Type B pancreatic cell (in vitro differentiated cells): Measurements from ENCODE around the gene HVCN1. TPM values are rescaled to one million over a fixed set of nuclear protein-coding genes. Genes with fewer than 3 reads are reported as not detected.

Experiments used
- DNase-seq: peaks from one replicate; pipeline ENCODE4 v3.0.0; 2021; ENCODE audit warnings: mixed read lengths; ENCODE audit not compliant: unreplicated experiment; ENCODE audit errors: extremely low spot score
- H3K27ac Mint-ChIP-seq: 2 replicates; pipeline ENCODE4 v1.8.0; 2021; ENCODE audit warnings: mild to moderate bottlenecking, mixed read lengths
- H3K27me3 Mint-ChIP-seq: 2 replicates; pipeline ENCODE4 v1.8.0; 2021; ENCODE audit warnings: mixed read lengths
- H3K36me3 Mint-ChIP-seq: 2 replicates; pipeline ENCODE4 v1.8.0; 2021; ENCODE audit warnings: mixed read lengths
- H3K4me1 Mint-ChIP-seq: one replicate; pipeline ENCODE4 v1.8.0; 2021; ENCODE audit warnings: mixed read lengths; ENCODE audit not compliant: unreplicated experiment
- H3K4me3 Mint-ChIP-seq: 2 replicates; pipeline ENCODE4 v1.8.0; 2021; ENCODE audit warnings: mild to moderate bottlenecking, mixed read lengths
- H3K9me3 Mint-ChIP-seq: 2 replicates; pipeline ENCODE4 v1.8.0; 2021; ENCODE audit warnings: mixed read lengths
- total RNA-seq: library from RNA; stranded (reverse); gene quantifications from 2 replicates; pipeline ENCODE4 v1.2.1, GENCODE V29; 2021; ENCODE audit warnings: low replicate concordance
- TF ChIP-seq, protein P1 (sequence below): fragments of 200-600 bp; sonication (generic); conservative IDR thresholded peaks from 2 replicates; pipeline ENCODE4 v1.5.0; 2021; ENCODE audit warnings: antibody characterized with exemption, mild to moderate bottlenecking

Gene HVCN1
- total RNA-seq, 1 donor from 2014 or later = 3.1 TPM

GRCh38 chr12:110649341-110649847, 39.5 kb downstream of the HVCN1 start:
- Mint-ChIP-seq H3K36me3 (peaks cover 8% of the 10 kb centered on the region), H3K9me3 (no peaks in the 10 kb centered on the region), H3K4me1 (no peaks in the 10 kb centered on the region), H3K27me3 (no peaks in the 10 kb centered on the region), H3K4me3 (no peak overlapping the region), H3K27ac (peak overlapping the region; percentile 21)
- TF ChIP-seq, protein P1, sequence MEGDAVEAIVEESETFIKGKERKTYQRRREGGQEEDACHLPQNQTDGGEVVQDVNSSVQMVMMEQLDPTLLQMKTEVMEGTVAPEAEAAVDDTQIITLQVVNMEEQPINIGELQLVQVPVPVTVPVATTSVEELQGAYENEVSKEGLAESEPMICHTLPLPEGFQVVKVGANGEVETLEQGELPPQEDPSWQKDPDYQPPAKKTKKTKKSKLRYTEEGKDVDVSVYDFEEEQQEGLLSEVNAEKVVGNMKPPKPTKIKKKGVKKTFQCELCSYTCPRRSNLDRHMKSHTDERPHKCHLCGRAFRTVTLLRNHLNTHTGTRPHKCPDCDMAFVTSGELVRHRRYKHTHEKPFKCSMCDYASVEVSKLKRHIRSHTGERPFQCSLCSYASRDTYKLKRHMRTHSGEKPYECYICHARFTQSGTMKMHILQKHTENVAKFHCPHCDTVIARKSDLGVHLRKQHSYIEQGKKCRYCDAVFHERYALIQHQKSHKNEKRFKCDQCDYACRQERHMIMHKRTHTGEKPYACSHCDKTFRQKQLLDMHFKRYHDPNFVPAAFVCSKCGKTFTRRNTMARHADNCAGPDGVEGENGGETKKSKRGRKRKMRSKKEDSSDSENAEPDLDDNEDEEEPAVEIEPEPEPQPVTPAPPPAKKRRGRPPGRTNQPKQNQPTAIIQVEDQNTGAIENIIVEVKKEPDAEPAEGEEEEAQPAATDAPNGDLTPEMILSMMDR = no peak
- no peak for DNase-seq

DNA sequence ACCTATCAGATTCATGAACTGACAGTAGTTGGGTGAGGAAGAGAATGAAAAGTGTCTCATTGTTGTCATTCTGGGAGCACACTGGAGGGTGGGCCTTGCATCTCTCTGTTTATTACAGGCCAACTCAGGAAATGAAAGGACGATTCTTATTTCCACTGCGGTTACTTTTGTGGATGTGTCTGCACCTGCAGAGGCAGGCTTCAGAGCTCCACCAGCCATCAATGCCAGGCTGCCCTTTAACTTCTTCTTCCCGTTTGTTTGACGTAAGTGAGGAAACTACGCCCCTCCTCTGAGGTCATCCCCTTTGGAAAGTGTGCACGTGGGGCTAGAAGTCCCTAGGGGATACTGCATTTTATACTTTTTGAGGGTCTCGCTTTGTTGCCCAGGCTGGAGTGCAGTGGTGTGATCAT, 41.3 kb downstream of the HVCN1 start:
- H3K9me3 Mint-ChIP-seq = no peaks in the 10 kb centered on the region
- peaks cover 8% of the 10 kb centered on the region for H3K36me3 Mint-ChIP-seq
- no peak for DNase-seq
- TF ChIP-seq, protein P1 = no peak
- no peaks in the 10 kb centered on the region for H3K27me3 Mint-ChIP-seq
- H3K27ac Mint-ChIP-seq = no peak overlapping the region
- no peak overlapping the region for H3K4me3 Mint-ChIP-seq
- no peaks in the 10 kb centered on the region for H3K4me1 Mint-ChIP-seq

DNA sequence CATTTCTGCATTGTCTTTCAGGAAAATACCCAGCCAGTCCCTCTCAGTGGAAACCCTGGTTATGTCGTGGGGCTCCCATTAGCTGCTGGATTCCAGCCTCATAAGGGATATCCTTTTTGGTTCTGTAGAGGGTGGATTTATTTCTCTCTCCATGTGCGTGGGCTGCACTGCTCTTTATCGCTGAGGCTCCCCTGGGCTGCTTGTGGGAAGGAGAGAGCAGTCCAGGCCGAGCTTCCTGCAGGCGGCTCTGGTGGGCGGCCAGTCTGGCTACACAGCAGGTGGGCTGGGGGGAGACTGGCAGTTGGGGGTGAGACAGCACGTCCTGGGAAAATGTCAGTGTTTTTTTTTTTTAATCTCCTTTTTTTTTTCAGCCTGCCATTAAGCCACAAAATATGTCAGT, 47.4 kb downstream of the HVCN1 start:
- Mint-ChIP-seq H3K36me3 (peaks cover 8% of the 10 kb centered on the region), H3K27ac (no peak overlapping the region), H3K27me3 (no peaks in the 10 kb centered on the region), H3K4me1 (peaks cover 16% of the 10 kb centered on the region), H3K4me3 (no peak overlapping the region), H3K9me3 (no peaks in the 10 kb centered on the region)
- TF ChIP-seq, protein P1 = no peak
- DNase-seq = no peak

- Mint-ChIP-seq H3K27me3 (no peaks in the 10 kb centered on the region), H3K27ac (no peak overlapping the region), H3K9me3 (no peaks in the 10 kb centered on the region), H3K36me3 (peaks cover 8% of the 10 kb centered on the region), H3K4me1 (peaks cover 16% of the 10 kb centered on the region), H3K4me3 (no peak overlapping the region)
- TF ChIP-seq, protein P1 = no peak
- DNase-seq = no peak
Observed at GRCh38 chr12:110640275-110641025, 48.5 kb downstream of the HVCN1 start.

DNA sequence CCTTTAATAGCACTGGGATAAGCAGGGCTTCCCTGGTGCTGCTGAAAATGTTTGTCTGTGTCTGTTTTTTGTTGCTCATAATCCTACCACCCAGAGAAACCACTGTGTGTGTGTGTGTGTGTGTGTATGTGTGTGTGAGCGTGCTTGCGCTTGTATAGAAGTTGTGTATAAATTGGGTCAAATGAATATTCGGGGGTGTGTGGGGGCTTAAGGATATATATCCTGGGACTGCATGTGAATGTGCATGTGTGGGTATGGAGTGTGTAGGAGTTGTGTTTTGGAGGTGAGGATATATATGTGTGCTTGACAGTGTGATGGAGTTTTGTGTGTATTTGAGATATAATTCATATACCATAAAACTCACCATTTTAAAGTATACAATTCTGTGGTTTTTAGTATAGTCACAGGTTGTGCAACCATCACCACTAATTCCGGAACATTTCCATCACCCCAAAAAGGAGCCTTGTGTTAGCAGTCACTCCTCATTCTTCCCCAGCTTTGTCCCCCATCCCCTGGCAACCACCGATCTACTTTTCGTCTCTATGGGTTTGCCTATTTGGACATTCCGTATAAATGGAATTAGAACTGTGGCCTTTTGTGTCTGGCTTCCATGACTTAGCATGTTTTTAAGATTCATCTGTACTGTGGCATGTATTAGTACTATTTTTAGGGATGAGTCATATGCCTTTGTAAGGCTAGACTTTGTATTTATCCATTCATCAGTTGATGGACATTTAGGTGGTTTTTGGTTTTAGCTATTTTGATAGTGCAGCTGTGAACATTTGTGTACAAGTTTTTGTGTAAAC, 49.4 kb downstream of the HVCN1 start:
- Mint-ChIP-seq H3K4me3 (no peak overlapping the region), H3K9me3 (no peaks in the 10 kb centered on the region), H3K4me1 (peaks cover 16% of the 10 kb centered on the region), H3K36me3 (peaks cover 8% of the 10 kb centered on the region), H3K27me3 (no peaks in the 10 kb centered on the region), H3K27ac (no peak overlapping the region)
- TF ChIP-seq, protein P1 = no peak
- DNase-seq = no peak
